ENCODE data around the gene FAM20C.

The FAM20C gene

GRCh38 chr7:211033-211714 is 18.8 kb downstream of the FAM20C start:
- no peak for DNase-seq

- no peak for DNase-seq
These were observed 19.3 kb downstream of the FAM20C start for GRCh38 chr7:211715-212058.

DNA sequence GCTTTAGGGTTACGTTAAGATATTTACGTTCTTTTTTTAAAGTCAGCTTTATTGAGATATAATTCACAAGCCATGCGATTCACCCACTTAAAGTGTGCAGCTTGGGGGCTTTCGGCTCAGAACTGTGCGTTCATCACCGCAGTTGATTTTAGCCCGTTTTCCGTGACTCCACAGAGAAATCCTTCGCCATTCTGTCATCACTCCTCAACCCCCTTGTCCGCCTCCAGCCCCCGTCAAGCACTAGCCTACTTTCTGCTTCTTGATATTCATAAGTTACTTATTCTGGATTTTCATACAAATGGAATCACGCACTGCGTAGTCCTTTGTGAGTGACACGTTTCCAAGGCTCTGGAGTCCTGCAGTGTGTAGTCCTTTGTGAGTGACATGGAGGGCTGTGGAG is 20.4 kb downstream of the FAM20C start:
- DNase-seq: no peak

GRCh38 chr7:213324-213993 is 21.1 kb downstream of the FAM20C start:
- DNase-seq: no peak

GRCh38 chr7:214410-215212 is 22.2 kb downstream of the FAM20C start:
- DNase-seq: no peak

- no peak for DNase-seq
These were observed 24.3 kb downstream of the FAM20C start for GRCh38 chr7:216360-217300.

- no peak for DNase-seq
These were observed 25.4 kb downstream of the FAM20C start for GRCh38 chr7:217781-218180.

DNA sequence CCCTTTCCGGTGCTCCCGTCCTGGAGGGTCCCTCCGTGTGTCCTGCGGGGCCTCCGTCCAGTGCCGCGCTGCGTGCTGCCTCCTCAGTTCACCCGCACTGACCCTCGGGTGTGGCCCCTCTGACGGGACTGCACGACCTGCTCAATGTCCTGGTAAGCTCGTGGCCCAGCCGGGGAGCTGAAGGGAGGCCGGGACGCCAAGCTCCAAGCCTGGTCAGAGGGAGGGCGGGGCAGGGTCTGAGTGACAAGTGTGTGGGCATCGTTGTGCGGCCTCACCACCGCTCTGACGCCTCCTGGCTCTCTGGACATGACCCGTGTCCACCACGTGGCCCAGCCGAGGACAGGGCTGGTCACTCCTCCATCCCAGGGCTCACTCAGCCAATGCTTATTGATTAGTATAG is 25.9 kb downstream of the FAM20C start:
- DNase-seq: no peak

- DNase-seq: no peak
These were observed 26.7 kb downstream of the FAM20C start for GRCh38 chr7:218896-219580.

- no peak for DNase-seq
These were observed 27.3 kb downstream of the FAM20C start for GRCh38 chr7:219581-220150.

- no peak for DNase-seq
These were observed 27.9 kb downstream of the FAM20C start for GRCh38 chr7:220151-220841.

- no peak for DNase-seq
These were observed 29.8 kb downstream of the FAM20C start for GRCh38 chr7:221978-222715.

GRCh38 chr7:222716-223041 is 30.3 kb downstream of the FAM20C start:
- DNase-seq: no peak

DNA sequence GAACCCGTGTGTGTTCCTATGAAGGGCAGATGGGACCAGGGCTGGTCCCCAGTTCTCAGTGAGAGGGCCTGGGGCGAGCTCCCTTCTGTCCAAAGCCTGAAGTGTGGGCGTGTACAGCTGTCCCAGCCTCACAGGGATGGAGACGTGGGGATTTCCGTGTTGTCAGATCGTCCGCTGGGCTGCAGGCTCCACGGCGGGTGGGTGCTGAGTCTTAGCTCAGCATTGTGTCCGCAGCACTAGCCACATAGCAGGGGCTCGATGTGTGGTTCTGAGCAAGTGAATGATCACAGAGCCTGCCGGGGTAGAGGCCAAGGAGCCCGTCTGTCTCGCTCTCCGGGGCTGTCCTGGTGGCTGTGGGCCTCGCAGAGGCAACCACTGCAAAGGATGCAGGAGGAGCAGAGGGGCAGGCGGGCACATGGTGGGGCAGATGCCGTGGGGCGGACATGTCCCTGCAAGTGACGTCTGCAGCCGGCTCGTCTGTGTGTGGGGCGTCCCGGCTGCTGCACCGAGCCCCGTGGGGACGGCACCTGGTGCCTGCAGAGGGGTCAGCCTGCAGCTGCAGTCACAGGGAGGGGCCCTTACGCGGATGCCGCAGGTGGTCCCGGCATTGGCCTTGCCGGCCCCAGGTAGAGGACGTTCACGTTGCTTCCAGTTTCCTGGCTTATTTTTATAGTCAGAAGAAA is 30.9 kb downstream of the FAM20C start:
- no peak for DNase-seq

- no peak for DNase-seq
These were observed 31.5 kb downstream of the FAM20C start for GRCh38 chr7:223861-224260.

GRCh38 chr7:226281-226895 is 34.0 kb downstream of the FAM20C start:
- DNase-seq: no peak

GRCh38 chr7:227926-228325 is 35.6 kb downstream of the FAM20C start:
- no peak for DNase-seq

DNA sequence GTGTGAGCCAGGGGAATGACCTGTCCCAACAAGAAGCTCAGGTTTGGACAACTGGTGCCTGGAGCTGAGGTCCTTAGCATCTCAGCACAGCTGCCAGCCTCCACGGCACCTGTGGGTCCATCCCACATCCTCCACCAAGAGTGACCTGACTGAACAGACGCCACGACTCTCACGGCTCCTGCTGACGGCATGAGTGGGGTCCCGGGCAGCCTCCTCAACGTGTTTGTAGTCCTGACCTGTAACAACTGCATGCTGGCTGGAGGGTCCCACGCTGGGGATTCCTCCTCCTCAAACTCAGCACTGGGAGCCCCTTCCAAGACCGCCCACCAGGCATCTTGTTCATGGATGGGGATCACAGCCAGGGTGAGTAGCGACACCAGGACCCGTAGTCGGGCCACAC is 36.2 kb downstream of the FAM20C start:
- no peak for DNase-seq

DNA sequence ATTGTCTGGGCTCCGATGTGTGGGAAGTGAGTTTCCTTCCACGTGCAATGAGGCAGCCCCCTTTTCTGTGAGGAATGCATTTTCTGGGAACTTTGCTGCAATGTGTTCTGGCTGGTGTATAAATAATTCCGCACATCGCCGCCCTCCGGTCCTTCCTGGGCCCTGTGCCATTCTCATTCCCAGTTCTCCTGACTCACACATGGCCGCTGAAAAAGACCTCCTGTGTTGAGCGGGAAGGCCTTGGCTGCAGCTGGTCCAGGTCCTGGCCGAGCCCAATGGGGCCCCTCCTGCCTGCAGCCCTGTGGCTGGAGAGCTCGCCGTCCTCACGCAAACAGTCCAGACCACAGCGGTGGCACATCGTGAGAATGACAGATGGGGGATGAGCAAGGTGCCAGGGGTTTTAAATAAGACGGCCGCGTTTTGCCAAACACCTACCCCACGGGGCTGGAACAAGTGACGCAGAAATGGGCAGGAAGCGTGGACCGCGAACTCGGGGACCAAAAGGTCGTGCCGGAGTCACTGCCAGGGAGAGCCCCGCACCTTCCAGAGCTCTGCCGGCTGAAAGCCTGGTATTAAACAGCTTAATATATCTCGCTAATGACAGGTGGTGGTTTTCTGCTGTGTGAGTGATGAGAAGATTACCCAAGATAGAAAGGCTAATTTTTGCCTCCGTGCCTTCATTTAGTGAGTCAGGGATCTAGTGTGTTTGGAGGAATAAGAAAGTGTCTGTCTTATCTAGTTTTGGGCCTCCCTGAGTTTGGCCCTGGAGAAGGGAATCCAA is 37.0 kb downstream of the FAM20C start:
- no peak for DNase-seq

Measured in amniotic stem cell (primary cell).